GM23338 (cell line): ENCODE data around the gene CARMIL1. TPM values are rescaled to one million over a fixed set of nuclear protein-coding genes. Genes with fewer than 3 reads are reported as not detected.

Source experiments
- ATAC-seq: fragments of 200-7000 bp; cut with Tn5 transposase; 3 replicates; pipeline ENCODE4 v1.9.1; 2020
- DNase-seq: peaks from one replicate; pipeline ENCODE4 v3.0.0-alpha.2; 2015; ENCODE audit warnings: low spot score
- H2AFZ ChIP-seq: fragments of 200-600 bp; sonication (generic); 2 replicates; pipeline ENCODE4 v1.8.0; 2016; ENCODE audit warnings: antibody characterized with exemption, mild to moderate bottlenecking, moderate library complexity
- H3F3A ChIP-seq: fragments of 200-600 bp; sonication (generic); replicated peaks from 2 replicates; pipeline ENCODE4 v1.8.0; 2017; ENCODE audit warnings: antibody characterized with exemption, mixed run types, low read depth
- H3K27ac ChIP-seq: fragments of 200-600 bp; sonication (generic); 2 replicates; pipeline ENCODE4 v1.6.1; 2016; ENCODE audit warnings: low read depth
- H3K27me3 ChIP-seq: fragments of 200-600 bp; sonication (generic); 2 replicates; pipeline ENCODE4 v1.8.0; 2016; ENCODE audit warnings: mild to moderate bottlenecking, mixed run types, moderate library complexity; ENCODE audit not compliant: insufficient read depth
- H3K36me3 ChIP-seq: fragments of 200-600 bp; sonication (generic); 2 replicates; pipeline ENCODE4 v1.8.0; 2016; ENCODE audit warnings: mild to moderate bottlenecking; ENCODE audit not compliant: insufficient read depth
- H3K4me1 ChIP-seq: fragments of 200-600 bp; sonication (generic); 2 replicates; pipeline ENCODE4 v1.8.0; 2016; ENCODE audit warnings: mild to moderate bottlenecking, moderate library complexity; ENCODE audit not compliant: insufficient read depth
- H3K4me2 ChIP-seq: fragments of 200-600 bp; sonication (generic); 2 replicates; pipeline ENCODE4 v1.7.1; 2017; ENCODE audit warnings: mixed run types
- H3K4me3 ChIP-seq: fragments of 200-600 bp; sonication (generic); 2 replicates; pipeline ENCODE4 v1.6.1; 2016; ENCODE audit warnings: mixed run types
- H3K79me2 ChIP-seq: fragments of 200-600 bp; sonication (generic); replicated peaks from 2 replicates; pipeline ENCODE4 v1.8.0; 2017; ENCODE audit warnings: mild to moderate bottlenecking; ENCODE audit not compliant: insufficient read depth
- H3K9me2 ChIP-seq: fragments of 200-600 bp; sonication (generic); 2 replicates; pipeline ENCODE4 v1.8.0; 2017; ENCODE audit not compliant: insufficient read depth
- H4K20me1 ChIP-seq: fragments of 200-600 bp; sonication (generic); replicated peaks from 2 replicates; pipeline ENCODE4 v1.8.0; 2017; ENCODE audit warnings: mild to moderate bottlenecking; ENCODE audit not compliant: insufficient read depth
- H3K27ac Mint-ChIP-seq: 2 replicates; pipeline ENCODE4 v1.8.0; 2020; ENCODE audit warnings: inconsistent platforms, mild to moderate bottlenecking, moderate library complexity, mixed read lengths
- H3K27me3 Mint-ChIP-seq: 3 replicates; pipeline ENCODE4 v1.8.0; 2022; ENCODE audit warnings: low read depth, mild to moderate bottlenecking, moderate library complexity, mixed read lengths, inconsistent platforms; ENCODE audit not compliant: insufficient read depth, poor library complexity
- H3K36me3 Mint-ChIP-seq: 3 replicates; pipeline ENCODE4 v1.8.0; 2021; ENCODE audit warnings: low read depth, mild to moderate bottlenecking, inconsistent platforms, moderate library complexity, mixed read lengths
- H3K4me1 Mint-ChIP-seq: 3 replicates; pipeline ENCODE4 v1.8.0; 2020; ENCODE audit warnings: mild to moderate bottlenecking, inconsistent platforms, mixed read lengths
- H3K4me3 Mint-ChIP-seq: 3 replicates; pipeline ENCODE4 v1.8.0; 2021; ENCODE audit warnings: moderate library complexity, mild to moderate bottlenecking, inconsistent platforms, mixed read lengths
- H3K9me3 Mint-ChIP-seq: 3 replicates; pipeline ENCODE4 v1.8.0; 2020; ENCODE audit warnings: moderate library complexity, mild to moderate bottlenecking, inconsistent platforms, mixed read lengths
- CREB1 ChIP-seq: fragments of 250-450 bp; sonication (Bioruptor Pico); IDR thresholded peaks from 2 replicates; pipeline ENCODE4 v1.5.0; 2020; ENCODE audit warnings: low read depth, mild to moderate bottlenecking, moderate library complexity
- EZH2 ChIP-seq: fragments of 200-600 bp; sonication (generic); IDR thresholded peaks from one replicate; pipeline ENCODE4 v1.8.0; 2017; ENCODE audit warnings: antibody characterized with exemption, mild to moderate bottlenecking, low read depth; ENCODE audit not compliant: unreplicated experiment
- EZH2phosphoT487 ChIP-seq: fragments of 200-600 bp; sonication (generic); IDR thresholded peaks from one replicate; pipeline ENCODE4 v1.8.1; 2018; ENCODE audit warnings: antibody characterized with exemption; ENCODE audit not compliant: unreplicated experiment
- JUNB ChIP-seq: IDR thresholded peaks from one replicate; pipeline ENCODE4 v1.6.1; 2016; ENCODE audit warnings: antibody characterized with exemption; ENCODE audit not compliant: unreplicated experiment
- NANOG ChIP-seq: IDR thresholded peaks from 2 replicates; pipeline ENCODE4 v1.6.1; 2016; ENCODE audit warnings: antibody characterized with exemption, borderline replicate concordance
- POLR2AphosphoS5 ChIP-seq: IDR thresholded peaks from 2 replicates; pipeline ENCODE4 v1.6.1; 2016; ENCODE audit warnings: antibody characterized with exemption, low read depth
- REST ChIP-seq: IDR thresholded peaks from one replicate; pipeline ENCODE4 v1.6.1; 2018; ENCODE audit warnings: antibody characterized with exemption; ENCODE audit not compliant: unreplicated experiment
- ZNF114 ChIP-seq: fragments of 250-450 bp; sonication (Bioruptor Pico); IDR thresholded peaks from 2 replicates; pipeline ENCODE4 v1.5.0; 2020; ENCODE audit warnings: mild to moderate bottlenecking, moderate library complexity
- ZNF331 ChIP-seq: fragments of 250-450 bp; sonication (Bioruptor Pico); IDR thresholded peaks from 2 replicates; pipeline ENCODE4 v1.5.0; 2020; ENCODE audit warnings: low read depth, mild to moderate bottlenecking, moderate library complexity
- ZNF462 ChIP-seq: fragments of 250-450 bp; sonication (Bioruptor Pico); IDR thresholded peaks from 2 replicates; pipeline ENCODE4 v1.5.0; 2020; ENCODE audit warnings: mild to moderate bottlenecking, moderate library complexity
- polyA plus RNA-seq: library from polyadenylated mRNA; unstranded; fragments of >200 nt; fragmentation: Nextera tagmentation; extraction: Ambion mirVana; gene quantifications from 2 replicates; pipeline ENCODE4 v1.2.1, GENCODE V29; 2016
- total RNA-seq: library from RNA; depleted of rRNA; stranded (reverse); fragments of >200 nt; shearing (Covaris generic); gene quantifications from 2 replicates; pipeline ENCODE4 v1.2.3, GENCODE V29; 2014

The CARMIL1 gene
- total and polyA plus RNA-seq, 2 experiments from 2014 or later = 43.2 to 66.9 TPM

DNA sequence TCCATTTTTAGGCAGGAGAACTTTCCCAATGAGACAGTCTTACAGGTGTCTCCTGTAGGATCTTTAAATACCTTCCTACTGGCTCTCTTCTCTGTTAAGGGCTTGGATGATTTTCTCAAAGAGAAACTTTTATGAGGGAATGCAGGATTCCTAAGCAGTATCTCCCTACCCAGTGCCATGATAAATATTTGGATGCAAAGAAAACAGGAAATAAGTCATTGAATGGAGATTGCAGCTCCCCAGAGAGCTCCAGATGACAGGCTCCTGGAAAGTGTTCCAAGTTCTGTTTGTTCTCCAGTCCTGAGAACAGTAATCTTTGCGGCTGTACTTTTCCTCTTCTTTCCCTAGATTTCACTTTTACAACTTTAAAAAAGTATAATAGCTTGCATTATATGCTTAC lies 370.4 kb downstream of the CARMIL1 start (continued):
- TF ChIP-seq REST = no peak

DNA sequence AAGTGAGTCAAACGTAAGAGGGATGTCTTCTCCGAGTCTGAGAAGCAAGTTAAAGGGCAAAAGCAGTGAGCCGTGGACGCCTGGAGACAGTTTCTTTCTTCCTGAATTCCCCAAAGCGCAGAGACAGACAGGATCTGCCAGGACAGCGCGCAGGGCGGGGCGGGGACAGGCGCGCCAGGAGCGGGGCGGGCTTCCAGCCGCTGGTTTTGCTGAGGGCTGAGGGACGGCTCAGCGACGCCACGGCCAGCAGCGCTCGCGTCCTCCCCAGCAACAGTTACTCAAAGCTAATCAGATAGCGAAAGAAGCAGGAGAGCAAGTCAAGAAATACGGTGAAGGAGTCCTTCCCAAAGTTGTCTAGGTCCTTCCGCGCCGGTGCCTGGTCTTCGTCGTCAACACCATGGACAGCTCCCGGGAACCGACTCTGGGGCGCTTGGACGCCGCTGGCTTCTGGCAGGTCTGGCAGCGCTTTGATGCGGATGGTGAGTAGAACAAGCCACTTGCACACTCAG lies 372.9 kb downstream of the CARMIL1 start, which contains the start of gene SCGN:
SCGN (plus strand) TSS at position 209 of the 509 bp plus-strand sequence; CDS start at position 398, 189 bp downstream.
- H3K4me1 ChIP-seq = peaks cover 20% of the 10 kb centered on the region; the same call in 1 of the 2 replicates
- ATAC-seq (peak; percentile 98), DNase-seq (peak; percentile 91)
- no peaks in the 10 kb centered on the region for H3K36me3 ChIP-seq
- peak within 1 kb of the TSS; percentile 97 for H3K4me2 ChIP-seq
- H4K20me1 ChIP-seq = 0 out of 2 replicates have a peak, but pooled peaks cover 5% of the 10 kb centered on the region
- Mint-ChIP-seq H3K9me3 (no peaks in the 10 kb centered on the region), H3K27ac (no peak within 1 kb of the TSS), H3K4me1 (peaks cover 20% of the 10 kb centered on the region), H3K4me3 (peak within 1 kb of the TSS; percentile 76), H3K36me3 (no peaks in the 10 kb centered on the region), H3K27me3 (peaks cover 1% of the 10 kb centered on the region)
- no peaks in the 10 kb centered on the region for H3K9me2 ChIP-seq
- no peaks in the 10 kb centered on the region; the same call in 1 of the 2 replicates for H3F3A ChIP-seq
- peak within 1 kb of the TSS; percentile 68 for H3K4me3 ChIP-seq
- peak within 1 kb of the TSS; percentile 98 for H2AFZ ChIP-seq
- H3K79me2 ChIP-seq = no peaks in the 10 kb centered on the region
- peaks cover 35% of the 10 kb centered on the region for H3K27me3 ChIP-seq
- no peak within 1 kb of the TSS for H3K27ac ChIP-seq
- TF ChIP-seq POLR2AphosphoS5 = no peak
- TF ChIP-seq EZH2 = no peak
- TF ChIP-seq ZNF331 (CRISPR knock-in tag) = no peak
- TF ChIP-seq ZNF114 (CRISPR knock-in tag) = 0 out of 2 replicates have a peak, but pooled peaks have one; percentile 37
- peak; percentile 93 for TF ChIP-seq REST
- no peak for TF ChIP-seq JUNB
- TF ChIP-seq EZH2phosphoT487 = no peak
- TF ChIP-seq ZNF462 (CRISPR knock-in tag) = peak; percentile 79; the same call in 1 of the 2 replicates
- no peak for TF ChIP-seq NANOG
- peak; percentile 51; the same call in 1 of the 2 replicates for TF ChIP-seq CREB1 (CRISPR knock-in tag)
